ENCODE data around the gene SLC38A5.

SLC38A5 gene

GRCh38 chrX:48490661-48491060 is 20.6 kb upstream of the SLC38A5 start:
- no peak for DNase-seq

- DNase-seq: no peak
Measured at GRCh38 chrX:48489892-48490291, 19.8 kb upstream of the SLC38A5 start.

- no peak for DNase-seq
Measured at GRCh38 chrX:48489296-48489695, 19.2 kb upstream of the SLC38A5 start.

- DNase-seq: no peak
Measured at GRCh38 chrX:48488034-48488433, 18.0 kb upstream of the SLC38A5 start.

GRCh38 chrX:48487362-48487798 is 17.3 kb upstream of the SLC38A5 start:
- DNase-seq: no peak

GRCh38 chrX:48482526-48482925 is 12.5 kb upstream of the SLC38A5 start:
- no peak for DNase-seq

- no peak for DNase-seq
Measured at GRCh38 chrX:48480583-48480982, 10.5 kb upstream of the SLC38A5 start.

GRCh38 chrX:48480142-48480541 is 10.1 kb upstream of the SLC38A5 start:
- no peak for DNase-seq

- DNase-seq: no peak
Measured at GRCh38 chrX:48478806-48479205, 8.7 kb upstream of the SLC38A5 start.

GRCh38 chrX:48477960-48478755 is 8.1 kb upstream of the SLC38A5 start:
- no peak for DNase-seq

GRCh38 chrX:48476919-48477318 is 6.9 kb upstream of the SLC38A5 start:
- DNase-seq: no peak

GRCh38 chrX:48475774-48476577 is 5.9 kb upstream of the SLC38A5 start, which contains the start of gene FTSJ1:
Gene FTSJ1 (plus strand): TSS chrX:48476199. CDS start chrX:48478048, 1,849 bp downstream.
- peak; percentile 29 for DNase-seq

GRCh38 chrX:48475296-48475695 is 5.2 kb upstream of the SLC38A5 start:
- DNase-seq: no peak

- no peak for DNase-seq
Measured at GRCh38 chrX:48474581-48474980, 4.5 kb upstream of the SLC38A5 start.

GRCh38 chrX:48474127-48474526 is 4.1 kb upstream of the SLC38A5 start:
- DNase-seq: no peak

GRCh38 chrX:48473704-48473990 is 3.6 kb upstream of the SLC38A5 start:
- no peak for DNase-seq

GRCh38 chrX:48472851-48473703 is 3.0 kb upstream of the SLC38A5 start:
- no peak for DNase-seq

- DNase-seq: no peak
Measured at GRCh38 chrX:48472225-48472624, 2.2 kb upstream of the SLC38A5 start.

- DNase-seq: no peak
Measured at GRCh38 chrX:48471504-48471903, 1.4 kb upstream of the SLC38A5 start.

GRCh38 chrX:48470833-48471118 is 716 bp upstream of the SLC38A5 start:
- DNase-seq: no peak

GRCh38 chrX:48468693-48469691 is 1.1 kb downstream of the SLC38A5 start:
- no peak for DNase-seq

- no peak for DNase-seq
Measured at GRCh38 chrX:48468247-48468671, 1.8 kb downstream of the SLC38A5 start.

Measured in NCI-H2029 treated with DMSO at 0.1 percent for 48 hours (cell line).